GM12873 (cell line): ENCODE measurements around the gene ATRX.

Experiments used
- CTCF ChIP-seq: IDR thresholded peaks from 2 replicates; pipeline ENCODE4 v1.5.1; 2012; ENCODE audit warnings: low read depth, mild to moderate bottlenecking, moderate library complexity, low read length, control low read depth; ENCODE audit not compliant: insufficient read depth; ENCODE audit errors: missing control alignments

Gene ATRX

GRCh38 chrX:77785486-77786364 is at the start of gene ATRX:
ATRX (minus strand) TSS chrX:77786216; CDS start chrX:77786001, 215 bp downstream.
- no peak for TF ChIP-seq CTCF

- TF ChIP-seq CTCF: no peak
Observed at GRCh38 chrX:77820091-77820727, 34.2 kb upstream of the ATRX start.

GRCh38 chrX:77814210-77814609 is 28.2 kb upstream of the ATRX start:
- no peak for TF ChIP-seq CTCF

- no peak for TF ChIP-seq CTCF
Observed at GRCh38 chrX:77802201-77802600, 16.2 kb upstream of the ATRX start.

- no peak for TF ChIP-seq CTCF
Observed at GRCh38 chrX:77795124-77795523, 9.1 kb upstream of the ATRX start.

GRCh38 chrX:77793946-77794345 is 7.9 kb upstream of the ATRX start:
- TF ChIP-seq CTCF: no peak

- TF ChIP-seq CTCF: no peak
Observed at GRCh38 chrX:77788050-77788449, 2.0 kb upstream of the ATRX start.
